ENCODE measurements around the gene FCER2.

Gene FCER2

GRCh38 chr19:7699417-7700401, 2.2 kb downstream of the FCER2 start:
- DNase-seq, result no peak

- DNase-seq, result no peak
Observed at GRCh38 chr19:7699003-7699402, 2.9 kb downstream of the FCER2 start.

GRCh38 chr19:7698583-7698982, 3.3 kb downstream of the FCER2 start:
- DNase-seq, result no peak

- no peak for DNase-seq
Observed at GRCh38 chr19:7697721-7698287, 4.1 kb downstream of the FCER2 start.

GRCh38 chr19:7694499-7694898, 7.4 kb downstream of the FCER2 start:
- no peak for DNase-seq

GRCh38 chr19:7692417-7693088, 9.4 kb downstream of the FCER2 start:
- DNase-seq, result no peak

- DNase-seq, result no peak
Observed at GRCh38 chr19:7691497-7691896, 10.4 kb downstream of the FCER2 start.

GRCh38 chr19:7690779-7691258, 11.1 kb downstream of the FCER2 start:
- DNase-seq, result no peak

GRCh38 chr19:7689165-7689564, 12.8 kb downstream of the FCER2 start:
- no peak for DNase-seq

GRCh38 chr19:7687177-7687576, 14.8 kb downstream of the FCER2 start:
- no peak for DNase-seq

GRCh38 chr19:7685546-7686445, 16.1 kb downstream of the FCER2 start:
- DNase-seq, result no peak

GRCh38 chr19:7682175-7682855, 19.6 kb downstream of the FCER2 start:
- DNase-seq, result no peak

GRCh38 chr19:7681340-7682174, 20.4 kb downstream of the FCER2 start:
- DNase-seq, result peak; percentile 79

GRCh38 chr19:7680606-7681339, 21.2 kb downstream of the FCER2 start, which contains the start of gene TRAPPC5:
TRAPPC5 (plus strand) TSS chr19:7680833; CDS start chr19:7682254, 1,421 bp downstream.
- DNase-seq, result peak; percentile 88

- DNase-seq, result no peak
Observed at GRCh38 chr19:7679771-7680605, 21.9 kb downstream of the FCER2 start.

GRCh38 chr19:7678971-7679751, 22.8 kb downstream of the FCER2 start:
- no peak for DNase-seq

- DNase-seq, result no peak
Observed at GRCh38 chr19:7677669-7678311, 24.1 kb downstream of the FCER2 start.

GRCh38 chr19:7676854-7677253, 25.1 kb downstream of the FCER2 start, which contains the start of gene MCEMP1:
MCEMP1 (plus strand) TSS chr19:7677090; CDS start chr19:7677121, 31 bp downstream.
- DNase-seq, result no peak

Data from left hindlimb (tissue), 1 donor.